GM18858 (cell line): ENCODE results near the gene ST6GALNAC3.

Source experiments
- ATAC-seq: cut with Tn5 transposase; IDR thresholded peaks from one replicate; pipeline ENCODE4 v1.9.1; 2021; ENCODE audit not compliant: unreplicated experiment

The ST6GALNAC3 gene

DNA sequence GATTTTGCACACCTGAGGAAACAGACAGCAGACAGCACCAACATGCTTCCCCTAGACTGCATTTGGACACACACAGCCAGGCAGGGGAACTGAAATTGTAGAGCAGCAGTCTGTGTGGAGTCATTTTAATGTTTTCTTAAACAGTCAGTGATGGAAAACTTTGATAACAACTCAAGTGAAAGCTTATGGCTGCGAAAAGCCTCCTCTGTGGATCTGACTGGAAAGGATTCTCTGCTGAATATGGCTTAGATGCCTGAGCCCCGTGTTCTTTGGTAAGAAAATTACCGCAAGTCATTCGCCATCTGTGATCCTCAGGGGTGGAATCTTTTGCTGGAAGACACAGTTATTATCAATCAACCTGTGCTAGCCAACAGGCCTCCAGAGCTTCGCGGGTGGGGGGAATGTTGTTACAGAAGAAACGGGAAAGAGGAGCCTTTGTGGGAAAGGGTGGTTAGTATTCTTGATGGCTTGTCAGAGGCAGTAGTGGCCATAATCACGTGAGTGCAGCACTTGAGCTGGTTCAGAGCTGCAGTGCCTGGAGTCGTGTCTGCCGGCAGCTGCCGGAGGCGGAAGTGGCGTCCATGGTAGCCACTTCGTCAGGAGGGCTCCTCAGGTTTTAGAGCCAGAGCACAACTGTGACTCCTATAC is 204.7 kb downstream of the ST6GALNAC3 start:
- no peak for ATAC-seq

DNA sequence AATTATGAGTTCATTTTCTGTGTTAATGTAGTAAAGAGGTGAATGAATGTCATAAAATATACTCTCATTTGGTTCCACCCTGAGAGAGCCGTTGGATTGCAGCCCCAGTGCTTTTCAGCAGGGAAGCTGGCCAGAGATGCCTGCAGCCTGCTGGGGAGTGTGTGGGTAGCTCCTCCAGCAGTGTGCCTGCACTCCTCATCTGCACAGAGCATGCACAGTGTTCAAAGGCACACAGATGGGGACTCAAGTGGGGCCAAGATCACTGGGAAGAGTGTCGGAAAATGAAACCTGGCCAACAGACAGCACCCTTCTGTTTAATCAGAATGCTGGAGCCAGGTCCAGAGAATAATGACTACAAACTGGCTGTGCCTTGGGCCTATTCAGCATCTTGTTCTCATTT is 206.8 kb downstream of the ST6GALNAC3 start:
- ATAC-seq = no peak

DNA sequence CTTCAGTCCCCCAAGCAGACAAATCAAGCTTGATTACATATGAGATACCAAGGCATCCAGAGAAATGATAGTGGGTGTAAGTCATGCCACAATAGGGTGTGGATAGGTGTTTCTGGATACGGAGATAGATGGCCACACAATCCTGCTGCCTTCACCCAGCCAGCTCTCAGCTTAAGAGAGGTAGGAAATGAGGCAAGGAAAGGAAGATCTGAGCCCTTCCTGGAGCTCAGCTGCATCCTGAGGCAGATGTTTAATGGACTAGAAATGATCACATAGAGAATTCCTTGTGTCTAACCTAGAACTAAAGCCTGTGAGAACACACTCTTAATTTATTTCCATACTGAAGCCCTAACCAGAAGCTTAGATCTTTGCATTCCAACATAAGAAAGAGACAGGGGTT is 210.3 kb downstream of the ST6GALNAC3 start:
- ATAC-seq = no peak

DNA sequence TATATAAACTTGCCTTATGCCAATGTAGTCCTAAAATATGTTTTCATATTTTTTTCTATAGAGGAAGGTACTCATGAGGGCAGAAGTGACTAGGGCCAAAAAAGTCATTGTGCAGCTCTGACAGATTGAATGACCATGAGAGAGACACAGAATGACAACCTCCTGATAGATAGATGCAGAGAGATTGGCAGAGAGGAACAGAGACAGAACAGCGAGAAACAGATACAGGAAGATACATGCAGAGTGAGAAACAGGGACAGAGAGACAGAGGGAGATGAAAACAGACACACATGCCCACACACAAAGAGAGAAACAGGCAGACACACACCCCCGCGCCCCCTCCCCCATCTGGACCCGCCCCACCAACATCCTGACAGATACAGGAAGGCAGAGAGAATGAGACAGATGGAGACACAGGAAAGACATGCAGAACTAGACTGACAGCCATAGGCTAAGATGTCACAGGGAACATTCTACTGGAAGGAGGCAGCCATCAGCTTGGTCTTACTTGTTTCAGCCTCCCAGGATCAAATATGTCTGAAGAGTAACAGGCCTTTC is 211.1 kb downstream of the ST6GALNAC3 start:
- ATAC-seq = no peak

DNA sequence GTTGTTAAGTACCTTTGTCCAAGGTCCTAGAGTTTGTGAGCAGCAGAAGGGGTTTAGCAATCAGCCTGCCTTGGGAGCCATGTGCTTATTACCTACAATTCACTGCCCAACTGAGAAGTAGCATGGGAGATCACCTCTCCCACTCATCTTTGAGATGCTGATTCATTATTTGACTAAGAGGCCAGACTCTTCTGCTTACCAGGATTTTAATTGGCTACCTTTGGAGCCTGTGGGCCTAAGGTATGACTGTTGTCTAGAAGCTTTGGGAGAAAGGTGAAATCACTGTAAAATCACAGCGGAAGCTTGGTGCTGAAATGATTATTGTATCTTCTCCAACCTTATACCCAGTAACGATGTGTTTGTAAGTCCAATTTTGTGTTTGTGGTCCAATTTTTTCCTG is 213.4 kb downstream of the ST6GALNAC3 start:
- ATAC-seq = no peak

DNA sequence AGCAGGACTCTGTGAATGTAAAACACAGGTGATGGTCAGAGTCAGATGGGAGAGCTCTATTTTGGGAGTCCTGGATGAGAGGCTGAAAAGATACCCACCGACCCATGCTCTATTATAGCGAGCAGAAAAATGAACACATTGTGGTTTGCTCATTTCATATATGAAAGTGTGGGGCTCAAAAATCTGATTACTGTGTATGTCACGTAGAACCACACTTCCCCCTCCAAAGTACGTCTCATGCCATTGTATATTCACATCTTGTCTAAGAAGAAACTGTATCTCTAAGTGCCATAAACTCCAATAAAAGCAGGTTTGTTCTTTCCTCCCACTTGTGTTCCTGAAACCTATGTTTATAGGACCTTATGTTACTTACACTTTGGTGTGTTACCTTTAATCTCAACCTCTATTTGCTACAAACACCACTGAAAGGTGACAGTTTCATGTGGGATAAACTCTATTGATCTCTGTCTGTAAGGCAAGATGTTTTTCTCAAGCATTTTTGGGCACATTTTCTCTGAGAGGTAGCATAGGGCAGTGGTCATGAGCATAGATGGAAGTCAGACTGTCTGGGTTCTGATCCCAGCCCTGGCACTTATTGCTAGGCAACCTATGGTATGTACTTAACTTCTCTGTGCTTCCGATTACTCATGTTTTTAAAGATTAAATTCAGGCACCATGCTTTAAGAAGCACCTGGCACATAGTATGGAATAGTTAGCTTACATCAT is 214.4 kb downstream of the ST6GALNAC3 start:
- ATAC-seq = no peak

DNA sequence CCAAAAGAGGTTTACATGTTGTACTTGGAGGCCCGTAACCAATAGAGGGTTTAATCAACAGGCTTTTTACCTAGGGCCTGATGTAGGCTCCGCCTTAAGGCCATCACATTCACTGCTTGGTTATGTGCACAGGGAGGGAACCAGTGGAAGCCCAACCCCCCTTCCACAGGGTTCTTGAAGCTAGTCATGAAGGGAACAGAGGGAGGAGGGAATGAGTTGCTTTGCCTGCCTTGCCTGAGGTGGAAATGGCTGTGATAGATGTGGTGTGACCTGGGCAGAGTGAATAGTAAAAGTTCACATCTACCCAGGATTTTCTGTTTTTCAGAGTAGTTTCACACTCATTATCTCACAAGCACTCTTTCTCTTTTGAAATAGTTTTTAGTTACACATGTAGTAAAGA is 215.1 kb downstream of the ST6GALNAC3 start:
- ATAC-seq = no peak

DNA sequence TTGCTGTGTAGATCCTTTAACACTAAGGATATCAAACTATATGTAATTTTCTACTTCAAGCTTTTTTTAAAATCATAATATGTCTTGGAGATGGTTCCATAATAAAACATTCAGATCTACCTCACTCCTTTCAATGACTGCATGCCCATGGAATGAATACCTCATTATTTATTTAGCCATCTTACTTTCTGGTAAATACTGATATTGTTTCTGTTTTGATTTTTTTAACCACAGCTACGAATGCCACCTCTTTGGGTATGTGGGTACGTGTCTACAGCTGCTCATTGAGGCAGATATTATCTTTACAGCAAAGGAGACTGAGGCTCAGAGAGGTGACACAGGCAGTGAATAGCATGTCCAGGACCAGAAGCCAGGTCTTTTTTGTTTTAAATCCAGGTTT is 215.7 kb downstream of the ST6GALNAC3 start:
- ATAC-seq = no peak

DNA sequence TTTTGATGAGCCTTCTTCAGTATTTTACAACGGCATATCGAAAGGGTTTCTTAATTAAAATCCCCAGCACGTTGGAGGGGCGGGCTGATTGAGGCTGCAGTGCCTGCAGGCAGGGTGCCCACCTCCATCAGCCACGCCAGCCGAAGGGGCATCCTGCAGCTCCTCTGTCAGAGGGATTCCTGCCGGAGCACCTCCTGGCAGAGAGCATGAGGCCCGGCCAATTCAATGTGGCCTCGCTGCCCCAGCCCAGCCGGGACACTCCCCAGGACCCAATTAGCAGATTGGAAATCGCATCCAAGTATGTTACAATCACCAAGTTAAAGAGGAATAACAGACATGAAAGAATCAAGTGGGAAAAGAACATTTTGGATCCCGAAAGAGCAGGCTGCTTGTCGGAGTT is 216.6 kb downstream of the ST6GALNAC3 start:
- ATAC-seq = no peak

DNA sequence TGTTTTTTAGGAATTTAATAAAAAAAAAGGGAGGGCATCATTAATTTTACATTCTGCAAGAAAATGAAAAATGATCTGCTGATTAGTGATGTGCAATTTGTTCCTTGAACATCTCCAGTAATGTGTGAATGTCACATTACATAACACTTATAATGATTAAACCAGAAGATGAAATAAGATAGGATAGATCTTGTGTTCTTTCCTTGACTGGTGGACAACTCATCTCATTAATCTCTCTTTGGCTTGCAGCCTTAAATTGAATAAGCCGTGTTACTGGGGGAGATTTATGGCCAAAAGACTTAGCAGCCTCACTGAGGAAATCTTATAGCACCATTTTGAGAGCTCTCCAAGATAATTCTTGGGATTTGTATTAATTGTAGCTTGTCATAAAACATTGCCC is 217.2 kb downstream of the ST6GALNAC3 start:
- ATAC-seq = no peak

DNA sequence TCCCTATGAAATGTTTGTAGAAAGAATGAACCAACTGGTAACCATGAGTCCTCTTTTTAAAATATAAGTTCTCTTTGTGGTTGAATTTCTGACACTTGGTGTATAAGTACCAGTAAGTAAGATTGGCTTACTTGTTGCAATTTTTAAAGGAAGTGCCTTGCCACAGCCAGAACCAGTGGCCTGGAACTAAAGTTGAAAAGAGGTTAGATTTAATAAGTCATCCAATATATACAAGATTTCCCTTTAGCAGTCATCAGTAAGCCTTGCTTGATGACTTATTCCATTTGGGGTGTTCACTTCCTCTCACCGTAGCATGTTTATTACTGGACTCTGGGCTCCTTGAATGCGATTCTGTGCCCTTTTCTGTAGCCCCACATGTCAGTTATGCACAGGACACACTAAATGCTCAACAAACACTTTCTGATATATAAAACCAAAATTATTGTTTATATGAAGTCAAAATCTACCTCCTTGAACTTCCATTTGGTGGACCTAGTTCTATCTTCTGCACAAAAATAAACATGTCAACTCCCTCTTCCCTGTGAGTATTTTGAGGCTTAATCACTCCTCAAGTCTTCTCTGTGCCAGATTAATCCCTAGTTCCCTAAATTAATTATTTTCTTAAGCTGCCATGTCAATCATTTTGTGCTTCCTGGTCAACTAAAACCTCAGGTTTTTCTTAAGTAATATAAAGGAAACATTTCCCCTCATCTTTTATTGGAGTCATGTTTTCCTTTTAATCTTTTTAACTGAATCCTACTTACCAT is 218.1 kb downstream of the ST6GALNAC3 start:
- peak; percentile 48 for ATAC-seq

DNA sequence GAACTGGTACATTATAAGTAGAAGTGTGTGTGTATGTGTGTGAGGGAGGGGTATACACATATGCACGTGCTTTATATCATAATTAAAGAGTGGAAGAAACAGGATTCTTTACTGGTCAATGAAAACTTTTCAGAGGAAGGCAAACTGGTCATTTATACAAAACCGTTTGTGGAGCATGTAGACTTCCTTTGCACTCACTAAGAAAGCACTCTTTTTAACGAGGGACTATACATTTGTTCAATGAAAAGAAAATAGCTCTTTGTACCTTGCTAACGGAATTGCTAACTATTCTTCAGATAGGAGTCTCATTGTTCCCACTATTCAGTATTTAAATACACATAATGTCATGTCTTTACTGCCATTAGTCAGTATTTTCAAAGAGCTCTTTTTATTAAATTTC is 219.3 kb downstream of the ST6GALNAC3 start:
- no peak for ATAC-seq

DNA sequence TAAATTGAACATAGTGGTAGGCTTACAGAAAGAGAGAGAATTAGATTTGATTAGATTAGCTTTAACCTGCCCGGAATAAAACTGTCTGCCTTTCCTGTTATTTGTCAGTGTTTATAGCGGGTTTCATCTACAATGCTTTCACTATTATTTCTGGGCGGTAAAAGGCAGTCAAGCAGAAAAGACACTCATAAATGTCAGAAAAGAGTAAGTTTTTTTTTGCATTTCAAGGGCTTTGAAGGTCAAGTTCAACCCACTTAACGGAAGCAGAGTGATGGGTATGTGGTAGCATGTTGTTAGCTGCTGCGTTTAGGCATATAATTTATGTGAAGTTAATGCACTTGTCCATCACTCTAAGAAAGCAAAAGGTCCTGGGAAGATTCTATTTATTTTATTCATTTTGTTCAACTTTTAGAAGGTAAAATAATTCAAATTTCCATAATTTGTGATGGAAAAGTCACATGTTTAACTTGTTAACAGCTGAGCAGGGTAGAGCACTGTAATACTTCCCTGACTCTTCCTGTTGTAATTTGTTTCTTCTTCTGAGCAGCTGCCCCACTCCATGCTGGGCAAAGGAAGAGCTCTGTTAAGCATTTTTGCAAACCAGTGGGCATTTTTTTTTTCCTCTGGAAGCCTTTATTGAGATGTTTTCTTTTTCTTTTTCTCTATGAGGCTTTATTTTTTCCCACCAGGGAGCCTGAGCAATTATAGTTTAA is 220.1 kb downstream of the ST6GALNAC3 start:
- ATAC-seq = peak; percentile 78

DNA sequence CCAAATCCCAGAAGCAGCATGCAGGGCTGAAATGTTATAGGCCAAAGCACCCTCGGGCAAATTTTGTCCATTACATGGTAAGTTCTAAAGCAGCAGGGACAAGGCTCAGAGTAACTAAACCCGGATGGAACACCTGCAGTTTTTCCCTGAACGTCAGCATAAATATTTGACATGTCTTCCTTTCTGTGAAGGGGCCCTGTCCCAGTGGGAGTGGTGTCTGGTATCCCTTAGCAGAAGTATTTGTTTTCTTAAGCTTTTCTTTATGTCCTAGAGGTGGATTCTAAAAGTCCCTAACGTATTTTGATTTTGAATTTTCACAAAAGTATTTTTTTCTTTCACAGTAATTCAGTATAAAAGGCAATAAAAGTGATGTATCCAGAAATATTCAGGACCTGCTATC is 223.9 kb downstream of the ST6GALNAC3 start:
- ATAC-seq = no peak

DNA sequence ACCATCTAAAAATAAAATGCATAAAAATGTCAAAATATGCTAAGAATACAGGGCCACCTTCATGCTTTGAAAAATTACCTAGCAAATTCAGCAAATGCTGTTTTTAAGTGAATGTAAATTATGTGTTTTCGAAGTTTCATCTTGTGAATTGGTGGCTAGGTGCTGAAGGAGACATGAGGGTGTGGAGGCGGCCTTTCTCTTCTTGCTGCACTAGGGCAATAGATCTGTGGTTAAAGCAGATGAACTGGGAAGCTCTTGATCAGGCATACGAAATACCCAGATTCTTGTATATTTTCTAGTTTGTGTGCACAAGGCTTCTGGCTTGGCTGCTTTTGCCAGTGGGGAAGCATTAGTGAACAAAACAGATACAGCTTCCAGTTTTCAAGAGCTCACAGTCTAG is 224.5 kb downstream of the ST6GALNAC3 start:
- no peak for ATAC-seq

DNA sequence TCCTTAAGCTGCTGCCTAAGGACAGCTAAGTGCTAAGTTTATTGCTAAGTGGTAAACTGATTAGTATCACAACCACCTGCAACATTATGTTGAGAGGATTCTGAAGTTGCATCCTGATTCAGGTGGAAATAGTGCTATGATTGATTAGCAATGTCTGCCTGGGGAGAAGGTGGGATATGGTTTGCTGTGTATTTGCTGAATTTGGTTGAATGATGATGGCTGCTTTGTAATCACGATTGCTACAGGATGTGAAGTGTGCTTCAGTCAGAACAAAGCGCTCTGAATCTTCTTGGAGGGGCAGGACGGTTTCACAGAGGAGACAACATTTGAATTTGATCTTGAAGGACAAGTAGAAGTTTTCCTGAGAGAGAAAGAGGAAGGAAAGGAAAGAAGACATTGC is 226.0 kb downstream of the ST6GALNAC3 start:
- no peak for ATAC-seq

DNA sequence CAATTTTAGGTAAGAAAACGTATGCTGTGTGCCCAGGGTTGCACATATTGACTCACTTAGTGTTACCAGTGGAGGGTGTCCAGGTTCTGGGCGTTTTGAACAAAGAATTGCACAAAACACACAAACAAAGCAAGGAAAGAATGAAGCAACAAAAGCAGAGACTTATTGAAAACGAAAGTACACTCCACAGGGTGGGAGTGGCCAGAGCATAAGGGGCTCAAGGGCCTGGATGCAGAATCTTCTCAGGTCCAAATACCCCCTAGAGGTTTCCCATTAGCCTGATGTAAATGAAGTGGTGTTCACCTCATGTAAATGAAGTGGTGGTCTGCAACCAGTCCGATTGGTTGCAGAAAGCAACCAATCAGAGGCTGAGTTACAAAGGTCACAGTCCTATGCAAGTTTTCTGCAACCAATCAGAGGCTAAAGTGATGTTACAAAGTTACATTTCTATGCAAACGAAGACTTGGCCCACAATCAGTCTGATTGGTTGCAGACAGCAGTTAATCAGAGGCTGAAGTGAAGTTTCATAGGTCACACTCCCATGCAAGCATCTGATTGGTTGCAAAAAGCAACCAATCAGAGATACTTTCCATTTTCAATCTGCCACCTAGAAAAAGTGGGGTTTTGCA is 228.3 kb downstream of the ST6GALNAC3 start:
- no peak for ATAC-seq

DNA sequence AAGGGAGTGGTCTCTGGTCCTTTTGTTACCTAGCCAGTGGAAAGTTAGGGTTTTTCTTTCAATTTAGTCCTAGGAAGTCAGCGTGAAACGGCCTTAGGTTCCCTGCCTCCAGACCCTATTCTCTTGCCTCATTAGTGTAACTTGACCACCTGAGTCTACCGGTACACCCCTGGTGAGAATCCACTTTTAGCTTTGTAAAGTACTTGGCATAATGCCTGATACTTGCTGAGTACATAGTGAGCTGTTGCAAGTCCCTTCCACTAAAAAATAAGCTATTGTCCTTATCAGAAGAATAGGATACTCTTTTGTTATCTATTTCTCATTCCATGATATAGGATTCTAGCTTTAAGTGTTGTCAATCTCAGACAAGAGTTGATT is 228.8 kb downstream of the ST6GALNAC3 start:
- no peak for ATAC-seq

DNA sequence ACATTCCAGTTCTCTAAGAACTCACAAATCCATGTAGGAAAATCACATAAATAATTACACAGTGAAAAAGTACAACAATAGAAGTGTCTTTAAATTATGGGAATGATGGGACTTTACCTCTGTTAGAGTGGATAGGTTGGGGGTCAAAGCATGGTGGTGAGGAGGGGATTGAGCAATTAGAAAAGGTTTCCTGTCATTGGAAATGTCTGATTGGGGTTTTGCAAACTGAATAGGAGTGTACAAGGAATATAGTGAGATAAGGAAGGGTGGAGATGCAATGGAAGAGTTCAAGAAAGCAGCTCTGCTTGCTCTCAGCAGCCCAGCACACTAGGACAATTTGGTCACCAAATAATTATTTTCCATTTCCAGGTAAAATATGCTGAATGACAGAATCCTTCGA is 238.8 kb downstream of the ST6GALNAC3 start:
- no peak for ATAC-seq

DNA sequence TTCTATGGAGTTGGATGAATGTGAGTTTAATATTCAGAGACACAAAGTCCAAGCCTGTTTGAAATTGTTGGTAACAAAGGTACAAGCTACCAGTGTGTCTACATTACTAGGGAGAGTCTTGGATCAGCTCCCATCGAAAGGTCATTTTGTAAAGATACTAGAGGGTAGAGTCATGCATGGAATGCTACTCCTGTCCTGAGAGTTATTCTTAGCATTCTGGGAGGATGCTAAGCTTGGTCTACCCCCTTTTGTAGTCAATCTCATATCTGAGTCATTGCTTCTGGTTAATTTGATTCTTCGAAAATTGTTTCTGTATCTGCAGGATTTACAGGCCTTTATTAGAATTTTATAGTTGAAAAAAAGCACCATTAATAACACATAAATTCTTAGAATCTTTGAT is 240.2 kb downstream of the ST6GALNAC3 start:
- no peak for ATAC-seq
